ENCODE data around the gene UCHL3.

DNA sequence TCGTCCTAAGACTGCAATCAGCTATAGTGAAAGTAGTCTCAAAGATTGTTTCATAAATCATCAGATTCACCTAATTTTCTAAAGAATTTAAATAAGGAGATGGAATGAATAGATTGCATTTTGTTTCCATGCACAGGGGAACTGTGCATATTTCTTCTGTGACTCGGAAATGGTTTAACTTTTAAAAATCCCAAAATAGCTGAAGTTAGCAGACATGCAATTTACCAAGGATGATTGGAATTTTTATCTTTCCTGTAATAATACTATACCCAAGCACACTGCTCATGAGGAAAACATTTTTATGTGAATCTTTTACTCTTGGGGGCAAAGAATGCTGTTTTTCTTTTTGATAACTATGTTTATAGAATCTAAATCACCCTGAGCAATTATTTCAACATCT is 71.6 kb downstream of the UCHL3 start:
- TF ChIP-seq EZH2 (IDR thresholded peaks at IDR 0.05; ENCODE audit: low read length, unreplicated experiment) (no peak), EZH2phosphoT487 (IDR thresholded peaks at IDR 0.05; ENCODE audit: borderline replicate concordance, low read length) (no peak)
- TF ChIP-seq, protein P1, sequence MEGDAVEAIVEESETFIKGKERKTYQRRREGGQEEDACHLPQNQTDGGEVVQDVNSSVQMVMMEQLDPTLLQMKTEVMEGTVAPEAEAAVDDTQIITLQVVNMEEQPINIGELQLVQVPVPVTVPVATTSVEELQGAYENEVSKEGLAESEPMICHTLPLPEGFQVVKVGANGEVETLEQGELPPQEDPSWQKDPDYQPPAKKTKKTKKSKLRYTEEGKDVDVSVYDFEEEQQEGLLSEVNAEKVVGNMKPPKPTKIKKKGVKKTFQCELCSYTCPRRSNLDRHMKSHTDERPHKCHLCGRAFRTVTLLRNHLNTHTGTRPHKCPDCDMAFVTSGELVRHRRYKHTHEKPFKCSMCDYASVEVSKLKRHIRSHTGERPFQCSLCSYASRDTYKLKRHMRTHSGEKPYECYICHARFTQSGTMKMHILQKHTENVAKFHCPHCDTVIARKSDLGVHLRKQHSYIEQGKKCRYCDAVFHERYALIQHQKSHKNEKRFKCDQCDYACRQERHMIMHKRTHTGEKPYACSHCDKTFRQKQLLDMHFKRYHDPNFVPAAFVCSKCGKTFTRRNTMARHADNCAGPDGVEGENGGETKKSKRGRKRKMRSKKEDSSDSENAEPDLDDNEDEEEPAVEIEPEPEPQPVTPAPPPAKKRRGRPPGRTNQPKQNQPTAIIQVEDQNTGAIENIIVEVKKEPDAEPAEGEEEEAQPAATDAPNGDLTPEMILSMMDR (conservative IDR thresholded peaks at IDR 0.05; ENCODE audit: low read depth, low read length): no peak

All from PC-3 (cell line).